OCI-LY1 (cell line): ENCODE results near the gene IDS.
A peak's percentile ranks its signal among the peaks of the same experiment; 100 is the strongest.
"Not testable (repeated sequence)": the region's sequence is repeated elsewhere in the genome, so short reads cannot be mapped to it uniquely, and the experiment has no call there.

Experiments
- H2AFZ ChIP-seq: fragments of 200-600 bp; sonication (generic), shearing (Covaris generic); 2 replicates; pipeline ENCODE4 v1.6.0; 2014; ENCODE audit warnings: antibody characterized with exemption, mild to moderate bottlenecking, low read length
- H3F3A ChIP-seq: fragments of 200-600 bp; sonication (generic), shearing (Covaris generic); 2 replicates; pipeline ENCODE4 v1.6.0; 2014; ENCODE audit warnings: mild to moderate bottlenecking, antibody characterized with exemption, low read length, moderate library complexity; ENCODE audit not compliant: insufficient read depth
- H3K27ac ChIP-seq: fragments of 200-600 bp; sonication (generic); 2 replicates; pipeline ENCODE4 v1.5.1; 2014; ENCODE audit warnings: low read length, mixed run types, mild to moderate bottlenecking, low read depth; ENCODE audit not compliant: poor library complexity, severe bottlenecking
- H3K27me3 ChIP-seq: fragments of 200-600 bp; sonication (generic); 2 replicates; pipeline ENCODE4 v1.6.0; 2014; ENCODE audit warnings: antibody characterized with exemption, mild to moderate bottlenecking, low read length, moderate library complexity; ENCODE audit not compliant: insufficient read depth
- H3K36me3 ChIP-seq: fragments of 200-600 bp; sonication (generic); 2 replicates; pipeline ENCODE4 v1.6.1; 2014; ENCODE audit warnings: mild to moderate bottlenecking, antibody characterized with exemption, low read length, moderate library complexity, mixed read lengths; ENCODE audit not compliant: insufficient read depth
- H3K4me1 ChIP-seq: fragments of 200-600 bp; sonication (generic); 2 replicates; pipeline ENCODE4 v1.5.1; 2014; ENCODE audit warnings: mild to moderate bottlenecking, low read length, moderate library complexity; ENCODE audit not compliant: insufficient read depth, severe bottlenecking
- H3K4me2 ChIP-seq: fragments of 200-600 bp; sonication (generic), shearing (Covaris generic); 2 replicates; pipeline ENCODE4 v1.6.1; 2014; ENCODE audit warnings: low read length
- H3K4me3 ChIP-seq: fragments of 200-600 bp; sonication (generic); 2 replicates; pipeline ENCODE4 v1.5.1; 2014; ENCODE audit warnings: low read length, low read depth, mild to moderate bottlenecking, mixed read lengths; ENCODE audit not compliant: poor library complexity, severe bottlenecking
- H3K79me2 ChIP-seq: fragments of 200-600 bp; shearing (Covaris generic); 2 replicates; pipeline ENCODE4 v1.6.1; 2016; ENCODE audit warnings: mixed run types, low read length, mixed read lengths; ENCODE audit not compliant: insufficient read depth
- H3K9ac ChIP-seq: fragments of 200-600 bp; sonication (generic), shearing (Covaris generic); 2 replicates; pipeline ENCODE4 v1.6.1; 2014; ENCODE audit warnings: mild to moderate bottlenecking, low read length, mixed read lengths
- H3K9me2 ChIP-seq: fragments of 200-600 bp; sonication (generic), shearing (Covaris generic); 2 replicates; pipeline ENCODE4 v1.6.1; 2014; ENCODE audit warnings: low read depth, mild to moderate bottlenecking, low read length, mixed read lengths
- H3K9me3 ChIP-seq: fragments of 200-600 bp; shearing (Covaris generic); 2 replicates; pipeline ENCODE4 v1.6.1; 2014; ENCODE audit warnings: low read length, mixed read lengths
- H4K20me1 ChIP-seq: fragments of 200-600 bp; sonication (generic), shearing (Covaris generic); 2 replicates; pipeline ENCODE4 v1.6.0; 2016; ENCODE audit warnings: mild to moderate bottlenecking, low read length; ENCODE audit not compliant: insufficient read depth
- EZH2 ChIP-seq: fragments of 200-600 bp; sonication (generic), shearing (Covaris generic); IDR thresholded peaks from 2 replicates; pipeline ENCODE4 v1.8.0; 2017; ENCODE audit warnings: borderline replicate concordance, mixed run types, mild to moderate bottlenecking, antibody characterized with exemption, low read length, moderate library complexity, mixed read lengths
- TF ChIP-seq, protein P1 (sequence below): fragments of 200-600 bp; sonication (generic), shearing (Covaris generic); IDR thresholded peaks from 2 replicates; pipeline ENCODE4 v1.5.1; 2017; ENCODE audit warnings: mild to moderate bottlenecking, antibody characterized with exemption, low read length, moderate library complexity, mixed read lengths

Gene IDS

DNA sequence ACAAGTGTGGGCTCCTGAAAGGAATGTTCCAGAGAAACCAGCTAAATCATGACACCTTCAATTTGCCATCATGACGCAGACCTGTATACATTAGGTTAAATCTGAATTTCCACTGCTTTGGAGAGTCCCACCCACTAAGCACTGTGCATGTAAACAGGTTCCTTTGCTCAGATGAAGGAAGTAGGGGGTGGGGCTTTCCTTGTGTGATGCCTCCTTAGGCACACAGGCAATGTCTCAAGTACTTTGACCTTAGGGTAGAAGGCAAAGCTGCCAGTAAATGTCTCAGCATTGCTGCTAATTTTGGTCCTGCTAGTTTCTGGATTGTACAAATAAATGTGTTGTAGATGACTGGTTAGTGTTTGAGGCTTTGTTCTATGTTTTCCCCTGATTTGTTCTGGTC lies 41.9 kb upstream of the IDS start:
- not testable (repeated sequence) for H2AFZ ChIP-seq, H3F3A ChIP-seq, H3K4me3 ChIP-seq, H3K9ac ChIP-seq, H3K9me2 ChIP-seq, H3K9me3 ChIP-seq, H3K27ac ChIP-seq, H3K4me1 ChIP-seq, H3K36me3 ChIP-seq, H4K20me1 ChIP-seq, H3K79me2 ChIP-seq, H3K4me2 ChIP-seq, H3K27me3 ChIP-seq

DNA sequence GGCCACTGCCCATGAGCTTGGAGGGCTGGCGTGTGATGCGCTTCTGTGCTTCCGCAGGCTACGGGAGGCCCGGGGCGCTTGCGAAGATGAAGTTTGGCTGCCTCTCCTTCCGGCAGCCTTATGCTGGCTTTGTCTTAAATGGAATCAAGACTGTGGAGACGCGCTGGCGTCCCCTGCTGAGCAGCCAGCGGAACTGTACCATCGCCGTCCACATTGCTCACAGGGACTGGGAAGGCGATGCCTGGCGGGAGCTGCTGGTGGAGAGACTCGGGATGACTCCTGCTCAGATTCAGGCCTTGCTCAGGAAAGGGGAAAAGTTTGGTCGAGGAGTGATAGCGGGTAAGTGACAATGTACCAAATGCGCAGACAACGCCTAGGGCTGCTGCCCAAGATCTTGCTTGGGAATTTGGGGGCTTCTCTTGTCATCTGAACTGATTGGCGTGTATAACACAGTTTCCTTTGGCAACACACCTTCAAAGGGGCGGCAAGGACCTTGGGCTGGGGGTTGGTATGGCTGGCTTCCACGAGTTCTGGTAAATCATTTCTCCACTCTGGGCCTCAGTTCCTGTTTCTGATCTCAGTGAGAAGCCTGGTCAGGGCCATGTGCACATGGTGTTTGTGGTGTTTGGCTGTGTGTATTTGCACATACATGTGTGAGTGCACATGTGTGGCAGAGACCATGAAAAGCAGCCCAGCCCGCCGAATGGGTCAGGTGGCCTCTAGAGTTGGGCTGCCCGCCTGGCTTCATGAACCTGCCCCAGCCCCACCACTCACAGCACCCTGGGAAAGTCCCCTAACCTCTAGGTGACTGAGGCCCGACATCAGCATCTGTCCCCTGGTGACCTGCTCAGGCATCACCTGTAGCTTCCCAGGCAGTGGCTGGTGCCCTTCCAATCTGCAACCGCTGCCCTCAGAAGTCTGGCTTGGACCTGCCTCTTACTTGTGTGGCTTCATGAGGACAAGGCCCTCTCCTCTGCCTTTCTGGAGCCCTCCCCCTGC lies 40.7 kb upstream of the IDS start:
- H3K4me3 ChIP-seq, H3K9me2 ChIP-seq, H3F3A ChIP-seq, H3K79me2 ChIP-seq, H3K9ac ChIP-seq, H3K4me2 ChIP-seq, H3K27me3 ChIP-seq, H3K36me3 ChIP-seq, H3K9me3 ChIP-seq, H3K4me1 ChIP-seq, H2AFZ ChIP-seq, H4K20me1 ChIP-seq, H3K27ac ChIP-seq: not testable (repeated sequence)

DNA sequence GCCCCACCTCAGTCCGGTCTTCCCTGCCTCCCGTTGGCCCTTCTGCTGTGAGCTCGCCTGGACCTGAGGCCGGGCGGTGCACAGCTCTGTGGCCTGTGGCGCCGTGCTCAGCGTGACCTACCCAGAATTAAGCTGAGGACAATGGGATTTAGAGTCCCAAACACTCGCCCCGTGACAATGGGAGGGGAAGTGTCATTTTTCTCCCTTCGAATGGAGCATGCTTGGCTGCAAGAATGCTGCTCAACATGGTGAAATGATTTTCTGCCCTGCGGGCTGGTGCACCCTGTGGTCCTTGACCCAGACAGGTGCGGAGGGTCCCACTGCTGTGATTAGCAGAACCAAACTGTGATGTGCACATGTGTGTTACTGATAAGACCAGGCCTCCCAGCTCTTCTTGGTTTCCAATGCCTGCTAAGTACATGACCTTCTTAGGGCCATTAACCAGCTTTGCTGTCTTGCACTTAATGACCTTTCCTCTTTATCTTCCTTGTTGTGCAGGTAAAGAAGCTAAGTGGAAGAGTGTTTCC lies 36.5 kb upstream of the IDS start:
- H3K4me1 ChIP-seq = peaks cover 11% of the 10 kb centered on the region
- no peak for TF ChIP-seq EZH2
- TF ChIP-seq, protein P1, sequence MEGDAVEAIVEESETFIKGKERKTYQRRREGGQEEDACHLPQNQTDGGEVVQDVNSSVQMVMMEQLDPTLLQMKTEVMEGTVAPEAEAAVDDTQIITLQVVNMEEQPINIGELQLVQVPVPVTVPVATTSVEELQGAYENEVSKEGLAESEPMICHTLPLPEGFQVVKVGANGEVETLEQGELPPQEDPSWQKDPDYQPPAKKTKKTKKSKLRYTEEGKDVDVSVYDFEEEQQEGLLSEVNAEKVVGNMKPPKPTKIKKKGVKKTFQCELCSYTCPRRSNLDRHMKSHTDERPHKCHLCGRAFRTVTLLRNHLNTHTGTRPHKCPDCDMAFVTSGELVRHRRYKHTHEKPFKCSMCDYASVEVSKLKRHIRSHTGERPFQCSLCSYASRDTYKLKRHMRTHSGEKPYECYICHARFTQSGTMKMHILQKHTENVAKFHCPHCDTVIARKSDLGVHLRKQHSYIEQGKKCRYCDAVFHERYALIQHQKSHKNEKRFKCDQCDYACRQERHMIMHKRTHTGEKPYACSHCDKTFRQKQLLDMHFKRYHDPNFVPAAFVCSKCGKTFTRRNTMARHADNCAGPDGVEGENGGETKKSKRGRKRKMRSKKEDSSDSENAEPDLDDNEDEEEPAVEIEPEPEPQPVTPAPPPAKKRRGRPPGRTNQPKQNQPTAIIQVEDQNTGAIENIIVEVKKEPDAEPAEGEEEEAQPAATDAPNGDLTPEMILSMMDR = no peak
- H3K9me3 ChIP-seq = no peaks in the 10 kb centered on the region
- H3K27ac ChIP-seq = peak overlapping the region; percentile 93
- H3K27me3 ChIP-seq = no peaks in the 10 kb centered on the region
- no peaks in the 10 kb centered on the region for H3F3A ChIP-seq
- no peaks in the 10 kb centered on the region for H3K79me2 ChIP-seq
- peak overlapping the region; percentile 92 for H3K9ac ChIP-seq
- no peak overlapping the region for H2AFZ ChIP-seq
- H3K4me3 ChIP-seq = peak overlapping the region; percentile 97
- no peaks in the 10 kb centered on the region for H3K36me3 ChIP-seq
- no peaks in the 10 kb centered on the region for H4K20me1 ChIP-seq
- H3K9me2 ChIP-seq = no peaks in the 10 kb centered on the region
- H3K4me2 ChIP-seq = peak overlapping the region; percentile 70

DNA sequence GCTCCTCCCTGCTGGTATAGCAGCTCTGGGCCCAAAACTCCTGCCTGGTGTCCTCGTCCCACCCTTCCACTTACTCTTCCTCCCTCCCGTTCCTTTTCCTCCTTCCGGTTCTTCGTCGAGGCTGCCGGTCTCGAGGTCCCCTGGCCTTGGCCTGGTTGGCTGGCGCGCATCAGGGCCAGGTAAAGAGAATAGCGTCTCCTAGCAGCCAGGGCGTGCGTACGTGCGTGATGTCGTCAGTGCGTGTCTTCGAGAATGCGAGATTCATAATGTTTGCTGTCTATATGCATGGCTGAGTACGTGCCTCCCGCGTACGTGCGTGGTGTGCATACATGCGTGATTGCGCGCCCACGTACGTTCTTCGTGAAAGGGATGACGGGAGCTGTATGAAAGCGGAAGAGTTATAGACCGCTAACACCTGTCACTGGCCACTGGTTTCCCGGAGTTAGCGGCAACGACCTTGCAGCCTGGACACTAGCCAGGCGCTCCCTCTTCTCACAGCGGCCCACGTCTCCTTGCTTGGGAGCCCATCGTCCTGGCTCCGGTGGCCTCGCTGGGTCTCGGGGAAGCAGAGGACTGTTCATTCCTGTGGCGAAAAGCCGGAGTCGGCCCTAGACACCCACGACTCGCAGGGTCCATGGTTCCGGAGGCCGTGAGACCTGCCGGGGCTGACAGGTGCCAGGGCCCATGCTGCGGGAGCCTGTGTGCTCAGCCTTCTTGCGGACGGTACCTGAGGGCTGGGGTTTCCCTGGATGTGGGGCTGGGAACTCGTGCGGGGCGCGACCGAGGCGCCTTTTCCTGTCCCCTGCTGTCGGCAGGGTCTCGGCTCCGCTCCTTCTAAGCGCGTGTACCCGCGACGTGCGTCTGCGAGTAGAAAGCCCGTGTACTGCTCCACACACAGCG lies 35.8 kb upstream of the IDS start, which contains the start of gene EOLA1:
EOLA1 (plus strand) TSS at position 392 of the 900 bp plus-strand sequence. CDS start 4,619 bp downstream, outside the sequence.
- H3K4me1 ChIP-seq = peaks cover 11% of the 10 kb centered on the region
- no peaks in the 10 kb centered on the region for H3K9me3 ChIP-seq
- H3K27me3 ChIP-seq = no peaks in the 10 kb centered on the region
- H3K9me2 ChIP-seq = no peaks in the 10 kb centered on the region
- peak within 1 kb of the TSS; percentile 73 for H3K4me2 ChIP-seq
- H3K4me3 ChIP-seq = peak within 1 kb of the TSS; percentile 97
- H3K27ac ChIP-seq = peak within 1 kb of the TSS; percentile 93
- H3F3A ChIP-seq = no peaks in the 10 kb centered on the region
- peak within 1 kb of the TSS; percentile 92 for H3K9ac ChIP-seq
- TF ChIP-seq EZH2 = no peak
- TF ChIP-seq, protein P1 = no peak
- H4K20me1 ChIP-seq = no peaks in the 10 kb centered on the region
- no peaks in the 10 kb centered on the region for H3K79me2 ChIP-seq
- H3K36me3 ChIP-seq = no peaks in the 10 kb centered on the region
- no peak within 1 kb of the TSS for H2AFZ ChIP-seq
